ENCODE measurements around the gene LONP1.

Gene LONP1

GRCh38 chr19:5674714-5675113 lies 45.2 kb downstream of the LONP1 start:
- no peak for TF ChIP-seq CTCF (IDR thresholded peaks at IDR 0.05; ENCODE audit: borderline replicate concordance, insufficient read depth, low read depth, low read length)

GRCh38 chr19:5673752-5674151 lies 46.2 kb downstream of the LONP1 start:
- TF ChIP-seq CTCF (IDR thresholded peaks at IDR 0.05; ENCODE audit: borderline replicate concordance, insufficient read depth, low read depth, low read length) = no peak

More at GRCh38 chr19:5674714-5675113, 45.2 kb downstream of the LONP1 start:
- H3K4me3 ChIP-seq (ENCODE audit: low read depth, low read length) = no peak overlapping the region

GRCh38 chr19:5672708-5673459 lies 47.1 kb downstream of the LONP1 start:
- TF ChIP-seq CTCF (IDR thresholded peaks at IDR 0.05; ENCODE audit: borderline replicate concordance, insufficient read depth, low read depth, low read length) = no peak
- H3K4me3 ChIP-seq (ENCODE audit: low read depth, low read length) = no peak overlapping the region

More at GRCh38 chr19:5673752-5674151, 46.2 kb downstream of the LONP1 start:
- H3K4me3 ChIP-seq (ENCODE audit: low read depth, low read length) = no peak overlapping the region

- TF ChIP-seq CTCF (IDR thresholded peaks at IDR 0.05; ENCODE audit: borderline replicate concordance, insufficient read depth, low read depth, low read length) = no peak
Measured at GRCh38 chr19:5671600-5671999, 48.3 kb downstream of the LONP1 start.

GRCh38 chr19:5669212-5669611 lies 50.7 kb downstream of the LONP1 start:
- no peak for TF ChIP-seq CTCF (IDR thresholded peaks at IDR 0.05; ENCODE audit: borderline replicate concordance, insufficient read depth, low read depth, low read length)
- H3K4me3 ChIP-seq (ENCODE audit: low read depth, low read length) = no peak overlapping the region

More at GRCh38 chr19:5671600-5671999, 48.3 kb downstream of the LONP1 start:
- H3K4me3 ChIP-seq (ENCODE audit: low read depth, low read length) = no peak overlapping the region

GRCh38 chr19:5667751-5668271 lies 52.1 kb downstream of the LONP1 start:
- no peak for TF ChIP-seq CTCF (IDR thresholded peaks at IDR 0.05; ENCODE audit: borderline replicate concordance, insufficient read depth, low read depth, low read length)
- no peak overlapping the region for H3K4me3 ChIP-seq (ENCODE audit: low read depth, low read length)

All from GM12875 (cell line).